ENCODE data around the gene AGRN.

Gene AGRN

DNA sequence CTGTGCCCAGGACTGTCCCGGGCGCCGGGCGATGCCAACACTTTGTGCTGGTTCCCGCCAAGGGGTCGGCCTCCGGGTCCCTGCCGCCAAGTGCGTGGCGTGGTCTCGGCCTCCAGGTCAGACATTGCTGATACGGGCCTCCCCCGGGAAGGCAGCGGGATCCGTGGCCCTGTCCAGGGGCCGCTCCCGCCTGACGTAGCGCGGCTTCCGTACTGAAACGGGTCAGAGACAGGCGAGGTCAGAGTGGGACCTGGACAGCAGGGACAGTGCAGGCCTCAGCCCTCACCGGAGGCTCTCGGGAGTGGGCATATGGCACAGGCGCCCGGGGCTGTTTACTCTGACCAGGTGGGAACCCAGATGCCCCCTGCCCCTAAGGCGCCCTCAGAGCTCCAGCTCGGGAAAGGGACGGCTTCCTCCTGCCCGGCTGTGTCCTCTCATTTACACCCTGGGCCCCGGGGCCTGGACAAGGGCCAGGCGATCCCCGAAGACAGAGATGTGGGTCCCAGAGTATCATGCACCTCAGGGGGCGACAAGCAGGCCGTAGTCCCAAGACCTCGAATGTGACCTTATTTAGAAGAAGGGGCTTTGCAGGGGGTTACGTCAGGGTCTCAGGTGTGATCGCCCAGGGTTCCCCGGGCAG, 63.0 kb downstream of the AGRN start:
- CTCF ChIA-PET: no interaction called here
- POLR2A ChIA-PET: no interaction called here
- TF ChIP-seq ARNT (IDR thresholded peaks at IDR 0.05) (no peak), SUZ12 (IDR thresholded peaks at IDR 0.05) (no peak), FOXK2 (IDR thresholded peaks at IDR 0.05) (no peak), TARDBP (IDR thresholded peaks at IDR 0.05) (no peak), SP1 (IDR thresholded peaks at IDR 0.05) (no peak), LEF1 (IDR thresholded peaks at IDR 0.05; ENCODE audit: borderline replicate concordance) (no peak), CTBP1 (IDR thresholded peaks at IDR 0.05; ENCODE audit: borderline replicate concordance) (no peak), FOXM1 (IDR thresholded peaks at IDR 0.05; ENCODE audit: borderline replicate concordance) (no peak), ELF4 (IDR thresholded peaks at IDR 0.05) (no peak), NFRKB (IDR thresholded peaks at IDR 0.05) (no peak), HDGF (IDR thresholded peaks at IDR 0.05; ENCODE audit: borderline replicate concordance) (no peak), L3MBTL2 (conservative IDR thresholded peaks at IDR 0.05) (no peak)
- no peak for DNase-seq (ENCODE audit: extremely low spot score)

DNA sequence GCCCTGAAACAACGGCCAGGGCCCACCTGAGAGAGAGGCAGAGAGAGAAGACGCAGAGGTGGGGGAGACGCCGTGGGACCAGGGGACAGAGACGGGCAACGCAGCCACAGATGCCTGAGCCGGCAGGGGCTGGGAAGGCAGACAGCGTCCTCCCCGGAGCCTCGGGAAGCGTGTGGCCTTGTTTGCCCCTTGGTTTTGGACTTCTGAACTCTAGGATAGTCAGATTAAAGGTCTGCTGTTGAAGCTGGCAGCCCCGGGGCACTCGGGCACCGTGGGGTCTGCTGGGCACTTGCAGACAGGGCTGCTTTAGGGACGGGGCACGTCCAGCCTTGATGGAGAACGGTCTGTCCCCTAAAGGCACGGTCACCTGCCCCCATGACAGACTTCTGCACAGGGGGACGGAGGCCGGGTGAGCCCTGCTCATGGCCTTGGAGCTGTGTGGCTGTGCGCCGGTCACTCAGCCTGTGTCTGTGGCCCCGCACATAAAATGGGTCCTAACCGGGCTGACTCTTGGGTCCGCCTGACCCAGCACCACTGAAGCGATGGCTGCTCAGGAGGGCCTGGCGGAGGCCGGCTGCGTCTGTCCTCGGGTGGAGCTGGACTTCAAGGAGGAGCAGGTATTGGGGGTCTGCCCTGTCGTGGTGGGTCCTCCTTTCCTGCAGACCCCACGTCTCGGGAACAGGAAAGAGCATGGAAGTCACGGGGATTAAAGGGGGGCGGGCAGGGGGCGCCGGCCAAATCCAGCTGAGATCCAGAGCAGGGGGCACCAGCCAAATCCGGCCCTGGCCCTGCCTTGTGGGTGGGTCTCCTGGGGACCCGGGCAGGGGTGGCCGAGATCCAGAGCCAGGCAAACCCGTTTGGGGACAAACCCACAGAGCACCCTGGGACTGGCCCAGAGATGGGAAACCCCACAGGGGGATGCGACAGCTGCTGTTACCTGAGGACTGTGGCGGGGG, 63.8 kb downstream of the AGRN start:
- DNase-seq (ENCODE audit: extremely low spot score): no peak
- CTCF ChIA-PET: no interaction called here
- TF ChIP-seq HDGF (IDR thresholded peaks at IDR 0.05; ENCODE audit: borderline replicate concordance) (no peak), CTBP1 (IDR thresholded peaks at IDR 0.05; ENCODE audit: borderline replicate concordance) (no peak), FOXK2 (IDR thresholded peaks at IDR 0.05) (no peak), FOXA1 (IDR thresholded peaks at IDR 0.05) (no peak), FOXM1 (IDR thresholded peaks at IDR 0.05; ENCODE audit: borderline replicate concordance) (no peak), L3MBTL2 (conservative IDR thresholded peaks at IDR 0.05) (no peak), SUZ12 (IDR thresholded peaks at IDR 0.05) (no peak), PKNOX1 (IDR thresholded peaks at IDR 0.05) (no peak), LEF1 (IDR thresholded peaks at IDR 0.05; ENCODE audit: borderline replicate concordance) (no peak), ELF4 (IDR thresholded peaks at IDR 0.05) (no peak), BHLHE40 (IDR thresholded peaks at IDR 0.05; ENCODE audit: borderline replicate concordance) (no peak), NFRKB (IDR thresholded peaks at IDR 0.05) (no peak), ZNF384 (IDR thresholded peaks at IDR 0.05) (no peak)
- POLR2A ChIA-PET: no interaction called here

DNA sequence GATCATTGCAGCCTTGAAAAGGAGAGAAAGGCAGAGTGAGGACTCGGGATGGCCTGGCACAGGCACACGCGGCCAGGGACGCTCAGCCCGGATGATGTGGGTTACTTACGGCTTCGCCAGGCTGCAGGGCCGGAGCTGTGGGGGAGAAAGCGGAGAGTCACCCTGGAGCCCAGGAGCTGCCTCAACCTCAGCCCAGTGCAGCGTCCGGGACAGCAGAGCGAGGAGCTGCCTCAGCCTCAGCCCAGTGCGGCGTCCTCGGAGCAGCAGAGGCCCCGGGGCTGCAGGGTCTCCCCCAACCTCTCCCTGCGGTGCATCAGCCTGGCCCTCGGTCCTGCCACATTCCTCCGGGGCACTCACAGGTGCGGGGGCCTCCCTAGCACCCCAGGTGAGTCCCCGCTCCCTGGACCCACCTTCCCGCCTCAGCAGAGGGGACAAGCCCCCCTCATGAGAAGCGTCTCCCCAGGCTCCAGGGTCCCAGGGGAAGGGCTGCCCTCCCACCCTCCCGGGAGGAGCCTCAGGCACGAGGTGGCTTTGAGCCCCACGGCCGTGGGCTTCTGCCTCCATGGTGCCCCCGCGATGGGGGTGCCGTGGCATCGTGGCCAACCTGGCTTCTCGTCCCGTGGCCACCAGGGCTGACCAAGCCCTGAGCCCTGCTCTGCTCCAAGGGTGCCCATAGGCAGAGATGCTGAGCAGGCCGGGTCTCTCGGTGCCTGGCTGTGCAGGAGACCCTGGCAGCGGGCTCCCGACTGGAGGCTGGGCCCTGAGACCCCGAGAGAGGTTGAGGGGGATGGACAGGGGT, 64.7 kb downstream of the AGRN start:
- CTCF ChIA-PET: no interaction called here

DNA sequence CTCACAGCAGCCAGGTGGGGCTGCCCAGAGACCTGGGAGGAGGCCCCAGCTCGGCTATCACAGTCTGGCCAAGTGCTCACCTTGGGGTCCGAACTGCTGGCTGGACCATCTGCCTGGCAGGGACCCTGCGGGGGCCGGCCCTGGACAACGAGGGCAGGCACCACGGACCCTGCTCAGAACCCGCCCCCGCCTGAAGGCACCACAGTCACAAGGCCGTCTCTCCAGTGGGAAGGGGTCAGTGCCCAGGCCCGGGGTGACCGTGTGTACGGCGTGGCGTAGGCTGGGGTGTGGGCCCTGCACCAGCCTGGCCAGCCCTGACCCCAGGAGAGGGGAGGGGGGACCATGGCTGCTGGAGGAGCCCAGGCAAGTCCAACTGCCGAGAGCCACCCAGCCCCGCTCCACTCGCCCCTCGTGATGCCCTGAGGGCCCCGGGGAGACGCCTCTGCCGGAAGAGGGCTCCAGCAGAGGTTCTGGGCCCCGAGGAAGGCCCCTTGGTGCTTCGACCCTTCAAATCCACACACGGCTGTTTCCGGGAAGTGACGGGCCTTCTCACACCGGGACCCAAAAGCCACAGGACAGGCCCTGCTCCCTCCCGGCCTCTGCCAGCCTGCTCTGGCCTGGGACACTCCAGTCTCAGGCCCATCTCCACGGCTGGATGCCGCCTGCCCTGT, 65.4 kb downstream of the AGRN start:
- DNase-seq (ENCODE audit: extremely low spot score): no peak
- POLR2A ChIA-PET: no interaction called here
- CTCF ChIA-PET: no interaction called here
- no peak for TF ChIP-seq ELF4 (IDR thresholded peaks at IDR 0.05)
- TF ChIP-seq CTBP1 (IDR thresholded peaks at IDR 0.05; ENCODE audit: borderline replicate concordance): no peak
- no peak for TF ChIP-seq NFRKB (IDR thresholded peaks at IDR 0.05)
- TF ChIP-seq FOXM1 (IDR thresholded peaks at IDR 0.05; ENCODE audit: borderline replicate concordance): no peak
- no peak for TF ChIP-seq BHLHE40 (IDR thresholded peaks at IDR 0.05; ENCODE audit: borderline replicate concordance)
- TF ChIP-seq SP1 (IDR thresholded peaks at IDR 0.05): no peak
- TF ChIP-seq L3MBTL2 (conservative IDR thresholded peaks at IDR 0.05): no peak
- no peak for TF ChIP-seq PKNOX1 (IDR thresholded peaks at IDR 0.05)
- no peak for TF ChIP-seq ARNT (IDR thresholded peaks at IDR 0.05)
- no peak for TF ChIP-seq TARDBP (IDR thresholded peaks at IDR 0.05)
- TF ChIP-seq SUZ12 (IDR thresholded peaks at IDR 0.05): no peak
- no peak for TF ChIP-seq LEF1 (IDR thresholded peaks at IDR 0.05; ENCODE audit: borderline replicate concordance)

More for the DNA sequence above, 64.7 kb downstream of the AGRN start:
- POLR2A ChIA-PET: no interaction called here
- TF ChIP-seq PKNOX1 (IDR thresholded peaks at IDR 0.05) (no peak), SUZ12 (IDR thresholded peaks at IDR 0.05) (no peak)
- DNase-seq (ENCODE audit: extremely low spot score): no peak
